HS-27A (cell line): ENCODE data around the gene PDGFC.
A peak's percentile ranks its signal among the peaks of the same experiment; 100 is the strongest.

ENCODE experiments used
- DNase-seq: peaks from one replicate; pipeline ENCODE4 v3.0.0-alpha.2; 2012; ENCODE audit warnings: low read depth, missing footprints

Gene PDGFC

DNA sequence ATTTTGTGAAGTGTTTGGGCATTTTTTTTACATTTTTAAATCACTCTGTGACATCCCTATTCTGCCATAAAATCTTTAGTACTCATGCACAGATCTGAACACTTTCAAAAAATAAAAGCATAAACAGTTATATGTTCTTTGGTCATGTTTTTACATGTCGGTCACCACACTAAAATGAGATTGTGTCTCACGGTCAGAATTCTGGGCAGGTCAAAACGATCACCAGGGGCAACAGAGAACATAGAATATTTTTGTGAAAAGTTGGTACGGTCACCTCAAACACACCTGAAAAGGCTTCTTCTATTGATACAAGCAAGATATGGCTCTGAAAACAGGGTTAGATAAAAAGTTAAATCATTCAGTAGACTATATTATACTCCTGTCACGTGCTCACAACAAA is 189.1 kb downstream of the PDGFC start:
- DNase-seq, result no peak

DNA sequence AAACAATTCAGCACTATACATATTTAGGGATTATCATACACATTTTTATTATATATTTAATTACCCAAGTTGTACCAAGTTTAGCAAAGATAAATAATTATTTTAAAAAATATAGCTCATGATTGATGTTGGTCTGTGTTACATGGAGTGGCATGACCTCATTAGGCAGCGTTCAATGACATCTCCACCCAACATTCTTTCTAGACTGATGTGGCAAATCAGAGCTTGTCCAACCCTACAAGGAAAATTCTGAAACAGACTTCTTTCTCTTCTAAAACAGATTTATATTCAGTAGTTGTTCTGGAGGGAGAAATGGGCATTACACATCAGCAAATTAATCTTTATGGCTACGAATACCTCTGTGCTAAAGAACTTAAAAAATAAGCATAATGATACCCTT is 189.7 kb downstream of the PDGFC start:
- DNase-seq, result peak; percentile 62

DNA sequence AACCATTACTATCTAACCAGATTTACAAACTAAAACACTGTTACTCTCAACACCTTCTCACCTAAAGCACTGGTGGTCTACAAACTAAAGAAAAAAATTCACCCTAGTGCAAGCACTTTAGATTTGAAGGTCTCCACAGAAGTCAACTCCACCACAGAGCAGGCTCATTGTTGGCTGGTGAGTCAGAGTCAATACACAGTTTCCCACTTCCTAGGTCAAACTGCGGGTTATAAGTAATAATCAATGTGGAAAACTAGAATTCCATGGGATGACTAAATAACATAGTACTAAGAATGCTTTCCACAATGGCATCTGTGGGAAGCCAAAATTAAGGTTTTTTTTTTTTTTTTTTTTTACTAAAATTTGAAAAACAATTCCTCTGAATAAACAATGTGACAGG is 191.8 kb downstream of the PDGFC start:
- peak; percentile 98 for DNase-seq

DNA sequence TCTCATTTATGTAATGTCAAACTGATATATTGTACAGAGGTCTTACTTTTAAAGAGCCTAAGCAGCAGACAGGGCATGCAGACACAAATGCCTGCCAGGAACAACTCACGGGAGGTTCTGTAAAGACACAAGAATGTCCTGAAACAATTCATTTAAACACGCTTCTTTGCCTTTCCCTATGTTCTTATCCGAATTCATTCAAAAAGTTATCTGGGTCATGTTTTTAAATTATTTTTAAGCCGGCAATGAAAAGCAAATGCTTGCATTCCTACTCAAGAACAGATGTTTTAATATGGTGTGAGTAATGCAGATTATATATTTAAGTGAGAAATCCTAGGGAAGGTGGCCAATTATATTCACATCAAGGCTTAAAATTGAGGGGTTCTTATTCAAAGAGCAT is 192.6 kb downstream of the PDGFC start:
- DNase-seq, result peak; percentile 65

DNA sequence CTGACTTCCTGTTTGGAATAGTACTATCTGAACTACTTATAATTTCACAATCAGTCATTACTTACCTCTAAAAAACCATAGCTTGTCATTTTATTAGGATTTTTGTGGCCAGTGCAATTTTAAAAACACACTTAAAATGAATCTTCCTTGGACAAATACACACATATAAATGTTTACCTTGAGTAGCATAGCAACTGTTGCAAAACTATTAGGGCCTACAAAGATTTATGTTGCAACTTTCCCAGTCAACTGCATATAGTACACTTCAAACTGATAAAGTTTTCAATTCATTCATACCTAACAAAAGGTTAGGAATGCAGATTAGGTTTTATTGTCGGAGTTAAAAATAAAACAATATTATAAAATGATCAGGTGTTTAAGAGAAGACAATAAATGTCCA is 193.0 kb downstream of the PDGFC start:
- DNase-seq, result no peak

DNA sequence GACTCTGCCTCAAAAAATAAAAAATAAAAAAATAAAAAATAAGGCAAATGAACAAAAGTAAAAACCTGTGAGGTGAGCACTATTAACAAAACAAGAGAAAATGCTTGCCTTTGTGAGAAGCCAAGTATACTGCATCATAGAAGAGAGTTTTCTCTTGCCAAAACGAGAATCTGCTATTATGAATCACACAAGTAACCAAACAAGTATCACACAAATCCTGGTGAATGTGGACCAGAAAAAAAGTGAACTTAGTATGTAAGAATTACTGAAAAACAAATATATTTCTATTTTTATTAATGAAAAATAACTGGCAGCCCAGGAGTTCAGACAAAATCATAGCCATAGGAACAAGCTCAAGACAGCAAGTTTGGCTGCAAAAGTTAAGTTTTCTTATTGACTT is 193.5 kb downstream of the PDGFC start:
- DNase-seq, result no peak

DNA sequence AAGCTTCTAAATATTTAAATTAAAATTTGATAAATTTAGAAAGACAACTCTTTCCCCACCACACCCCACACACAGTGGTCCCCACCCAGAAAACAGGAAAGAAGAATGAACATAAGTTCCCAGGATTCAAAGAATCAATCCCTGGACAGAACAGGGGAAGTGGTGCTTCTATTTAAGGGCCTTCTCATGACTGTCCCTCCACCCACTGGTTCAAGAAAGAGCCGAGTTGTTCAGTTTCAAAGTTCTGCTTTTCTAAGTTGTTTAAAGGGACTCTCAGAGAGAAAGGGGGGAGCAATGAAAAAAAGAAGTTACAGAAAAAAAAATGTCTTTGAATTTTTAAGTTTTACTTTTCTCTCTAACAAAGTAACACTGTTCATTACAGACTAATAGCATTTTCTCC is 195.8 kb downstream of the PDGFC start:
- no peak for DNase-seq

DNA sequence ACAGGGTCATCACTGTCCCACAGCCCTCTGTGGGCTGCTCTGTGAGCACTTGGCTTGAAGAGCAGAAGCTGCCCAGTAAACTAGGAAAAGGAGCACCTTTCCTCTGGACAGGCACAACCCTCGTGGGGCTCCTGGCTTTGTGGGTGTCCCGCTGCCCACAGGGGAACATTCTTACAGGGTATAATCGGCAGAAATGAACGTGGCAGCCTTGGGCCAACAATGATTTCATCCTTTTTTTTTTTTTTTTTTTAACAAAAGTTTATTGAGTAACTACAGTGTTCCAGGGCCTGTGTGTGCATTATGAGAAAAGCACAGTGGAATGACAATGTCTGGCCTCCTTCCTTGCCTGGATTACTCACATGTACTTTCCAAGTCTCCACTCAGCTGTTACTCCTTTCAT is 197.2 kb downstream of the PDGFC start:
- DNase-seq, result no peak

DNA sequence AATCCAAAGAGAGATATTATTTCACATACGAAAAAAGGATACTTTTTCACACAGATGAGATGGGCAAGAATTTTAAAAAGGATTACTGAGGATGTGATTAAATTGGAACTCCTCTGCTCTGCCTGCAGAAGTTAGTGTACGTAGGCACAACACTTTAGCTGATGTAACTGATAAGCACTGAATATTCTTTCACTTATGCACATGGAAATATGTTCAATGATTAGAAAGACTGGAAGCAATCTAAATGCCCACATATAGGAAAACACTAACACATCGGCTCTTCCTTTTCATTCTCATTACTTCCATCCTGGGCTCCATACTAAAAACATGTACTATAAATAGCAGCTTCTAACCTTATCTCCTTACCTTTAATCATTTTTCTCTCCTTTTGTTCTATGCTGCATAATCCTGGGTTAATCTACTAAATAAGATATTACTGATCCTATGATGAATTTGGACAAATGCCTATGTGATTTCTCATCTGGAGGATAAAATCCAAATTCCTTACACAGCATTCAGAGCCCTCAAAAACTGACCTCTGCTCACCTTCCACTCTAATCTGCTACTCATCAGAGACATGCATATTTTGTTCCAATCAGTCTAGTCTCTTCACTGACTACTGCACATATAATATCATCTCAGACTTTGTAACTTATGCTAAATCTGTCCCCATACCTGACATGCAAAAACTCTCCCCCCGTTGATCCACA is 197.8 kb downstream of the PDGFC start:
- peak; percentile 75 for DNase-seq

DNA sequence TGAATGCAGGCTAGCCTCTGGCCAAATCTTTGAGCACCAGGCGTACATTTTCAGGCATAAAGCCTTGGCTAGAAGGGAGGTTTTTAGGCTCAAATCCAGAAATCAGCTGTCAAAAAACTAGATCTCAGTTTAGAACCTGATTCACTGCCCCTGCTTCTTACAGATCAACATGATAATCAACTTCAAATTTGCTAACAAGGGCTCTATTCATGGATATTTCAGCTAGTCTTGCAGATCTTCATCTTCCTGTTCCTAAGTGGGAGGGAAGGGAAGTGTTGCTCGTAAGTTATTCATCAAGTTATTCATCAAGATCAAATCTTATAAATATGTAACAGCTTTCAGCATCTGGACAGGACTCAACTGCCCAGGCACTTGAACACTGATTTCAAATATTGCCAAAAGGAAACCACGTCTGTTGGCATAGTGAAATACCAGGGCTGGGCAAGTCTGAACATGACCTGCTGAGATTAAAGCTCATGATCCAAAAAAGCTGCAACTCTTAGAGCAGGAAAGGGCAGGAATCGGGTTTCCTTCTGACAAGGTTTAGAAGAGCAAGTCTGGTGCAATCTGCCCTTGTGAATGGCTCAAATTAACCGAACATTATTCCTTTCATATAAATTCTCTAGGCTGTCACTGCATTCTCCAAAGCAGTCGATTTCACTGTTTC is 200.3 kb downstream of the PDGFC start:
- DNase-seq, result no peak

DNA sequence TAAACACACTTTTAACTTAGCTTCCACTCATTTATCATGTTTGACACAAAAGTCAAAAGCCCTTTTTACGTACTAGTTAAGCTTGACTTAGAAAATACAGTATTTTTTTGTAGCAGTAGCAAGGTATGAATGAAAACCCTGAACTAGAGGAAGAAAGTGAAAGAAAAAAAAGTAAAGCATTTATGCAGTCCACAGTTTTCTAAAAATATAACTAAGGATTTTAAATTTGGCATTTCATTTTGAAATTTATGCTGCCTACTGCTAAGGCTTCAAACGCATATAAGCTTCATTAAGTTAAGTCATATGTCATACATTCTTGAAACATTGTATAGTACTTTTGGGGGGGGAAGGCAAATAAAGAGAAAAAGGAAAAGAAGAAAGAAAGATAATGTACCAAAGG is 201.5 kb downstream of the PDGFC start:
- DNase-seq, result no peak

DNA sequence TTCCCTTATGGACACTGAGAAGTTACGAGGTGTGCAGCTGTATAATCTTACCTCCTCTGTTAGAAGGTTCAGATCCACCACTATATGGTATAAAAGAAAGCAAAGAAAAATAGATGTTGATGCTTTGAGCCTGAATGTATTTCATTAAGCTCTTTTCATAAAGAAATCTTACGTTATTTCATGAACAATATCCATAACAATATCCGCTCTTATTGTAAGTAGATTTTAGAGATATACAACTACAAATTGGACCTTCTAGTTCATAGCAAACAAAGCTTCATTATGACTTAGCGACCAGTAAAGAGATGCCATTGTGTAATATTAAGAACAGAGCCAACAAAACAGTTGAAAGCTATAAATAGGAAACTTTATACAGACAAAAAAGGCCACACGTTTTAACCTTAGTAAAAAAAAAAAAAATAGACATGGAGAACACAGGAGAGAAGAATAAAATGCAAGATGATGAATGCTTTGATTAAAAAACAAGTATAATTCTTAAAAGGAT is 203.6 kb downstream of the PDGFC start:
- no peak for DNase-seq

DNA sequence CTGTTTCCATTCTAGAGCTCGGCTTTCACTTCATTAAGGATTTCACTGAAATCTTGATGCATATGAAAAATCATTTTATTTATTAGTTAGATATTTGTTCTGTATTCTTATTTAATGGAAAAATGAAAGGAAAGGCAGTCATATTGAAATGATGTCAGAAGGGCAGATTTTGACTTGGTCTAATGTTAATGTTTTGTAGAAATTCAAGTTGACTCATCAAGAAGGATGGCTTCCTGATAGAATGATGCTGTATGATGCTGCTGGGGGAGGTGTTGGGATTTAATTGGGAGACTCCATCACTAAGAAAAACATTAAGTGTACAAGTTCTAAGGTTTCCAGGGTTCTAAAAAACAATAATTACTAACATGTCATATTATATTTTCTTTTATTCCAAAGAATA is 204.8 kb downstream of the PDGFC start:
- DNase-seq, result no peak

DNA sequence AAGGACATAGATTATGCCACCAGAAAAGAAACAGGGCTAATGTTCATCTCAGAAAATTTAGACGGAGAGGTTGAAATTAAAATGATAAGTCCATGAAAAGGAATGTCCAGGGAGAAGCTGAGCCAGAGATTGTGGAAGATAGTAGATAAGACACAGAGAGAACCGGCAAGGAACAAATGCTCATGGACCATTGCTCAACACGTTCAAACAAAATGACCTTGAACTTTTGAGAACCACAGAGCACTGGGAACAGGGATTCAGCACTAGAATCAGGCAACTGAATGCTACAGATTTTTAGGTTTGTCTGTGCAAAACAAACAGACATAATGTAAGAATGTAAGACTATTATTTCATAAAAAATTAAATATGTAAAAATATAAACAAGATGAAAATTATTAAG is 206.3 kb downstream of the PDGFC start:
- no peak for DNase-seq

DNA sequence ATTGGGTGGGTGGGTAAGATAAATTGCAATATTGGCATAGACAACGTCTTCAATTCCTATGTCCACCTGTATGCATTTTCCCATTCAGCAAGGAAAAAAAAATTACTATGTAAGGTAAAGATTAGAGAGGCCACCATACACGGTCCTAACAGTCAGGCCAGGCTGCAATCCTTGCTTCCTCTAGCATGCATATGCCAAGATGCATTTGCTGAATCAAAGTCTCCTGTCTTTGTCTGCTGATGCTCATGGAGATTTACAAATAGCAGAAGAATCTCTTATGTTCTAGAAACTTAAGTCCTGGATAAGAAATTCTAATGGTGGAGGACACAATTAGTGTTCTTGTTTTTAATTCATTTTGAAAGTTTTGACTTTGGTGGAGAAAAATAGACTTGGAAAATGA is 206.8 kb downstream of the PDGFC start:
- no peak for DNase-seq

DNA sequence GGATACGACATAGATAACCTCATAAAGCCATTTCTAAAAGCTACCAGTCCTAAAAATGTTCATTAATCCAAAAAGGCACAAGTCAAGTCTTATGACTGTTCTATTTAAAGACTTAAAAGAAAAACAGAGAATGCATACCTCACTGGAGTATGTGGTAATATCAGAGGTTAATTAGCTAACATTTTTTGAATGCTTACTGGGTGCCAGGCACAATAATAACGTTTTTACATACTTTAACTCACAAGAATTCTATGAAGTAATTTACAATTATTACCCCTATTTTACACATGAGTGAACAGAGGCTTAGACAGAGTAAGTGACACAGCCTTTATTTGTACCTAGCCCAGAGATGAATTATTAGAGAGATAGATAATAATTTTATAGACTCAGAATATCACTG is 207.5 kb downstream of the PDGFC start:
- no peak for DNase-seq

DNA sequence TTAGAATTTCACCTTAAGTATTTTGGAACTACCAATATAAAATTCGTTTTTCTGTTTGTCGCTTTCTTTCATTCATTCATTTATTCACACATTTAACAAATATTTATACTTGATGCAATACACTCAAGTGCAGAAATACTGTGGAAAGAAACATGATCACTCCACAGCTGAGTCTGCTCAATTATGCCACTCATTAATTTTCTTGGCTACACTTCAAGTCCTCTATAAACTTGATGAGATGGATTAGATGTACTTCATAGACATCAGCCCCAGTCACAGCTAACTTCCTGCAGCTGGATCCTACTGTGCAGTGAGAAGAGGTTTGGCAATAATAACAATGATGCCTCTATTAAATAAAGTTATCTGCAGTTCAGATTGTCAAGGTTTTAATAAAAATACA is 208.1 kb downstream of the PDGFC start:
- no peak for DNase-seq

DNA sequence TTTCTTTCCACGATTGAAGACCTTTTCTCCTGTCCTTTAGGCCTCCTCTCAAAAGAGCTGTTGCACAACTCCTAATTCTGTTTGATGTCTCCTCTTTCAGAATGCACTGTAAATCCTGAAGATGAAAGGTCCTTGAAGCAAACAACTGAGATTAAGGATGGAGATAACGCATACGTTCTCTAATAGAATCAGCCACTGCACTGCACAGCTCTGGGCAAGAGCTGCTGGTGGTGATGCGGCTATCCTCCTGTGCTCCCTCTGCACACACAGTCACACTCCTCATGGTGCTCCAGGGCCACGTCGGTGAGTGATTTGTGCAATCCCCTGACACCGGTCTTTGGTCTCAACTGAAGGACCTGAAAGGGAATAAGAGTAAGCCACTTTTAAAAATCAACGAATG is 208.7 kb downstream of the PDGFC start:
- DNase-seq, result no peak

DNA sequence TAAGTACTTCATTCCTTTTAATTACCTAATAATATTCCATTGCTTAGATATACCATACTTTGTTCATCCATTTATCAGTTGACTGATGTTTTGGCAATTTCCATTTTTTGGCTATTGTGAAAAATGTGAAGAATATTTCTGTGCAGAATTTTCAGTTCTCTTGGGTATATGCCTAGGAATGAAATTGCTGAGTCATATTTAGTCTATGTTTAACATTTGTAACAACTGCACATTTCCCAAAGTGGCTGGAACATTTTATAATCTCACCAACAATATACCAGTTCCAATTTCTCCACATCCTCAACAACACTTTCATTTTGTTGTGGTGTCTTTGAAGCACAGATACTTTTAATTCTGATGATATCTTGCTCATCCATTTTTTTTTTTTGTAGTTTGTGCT is 215.5 kb downstream of the PDGFC start:
- no peak for DNase-seq

DNA sequence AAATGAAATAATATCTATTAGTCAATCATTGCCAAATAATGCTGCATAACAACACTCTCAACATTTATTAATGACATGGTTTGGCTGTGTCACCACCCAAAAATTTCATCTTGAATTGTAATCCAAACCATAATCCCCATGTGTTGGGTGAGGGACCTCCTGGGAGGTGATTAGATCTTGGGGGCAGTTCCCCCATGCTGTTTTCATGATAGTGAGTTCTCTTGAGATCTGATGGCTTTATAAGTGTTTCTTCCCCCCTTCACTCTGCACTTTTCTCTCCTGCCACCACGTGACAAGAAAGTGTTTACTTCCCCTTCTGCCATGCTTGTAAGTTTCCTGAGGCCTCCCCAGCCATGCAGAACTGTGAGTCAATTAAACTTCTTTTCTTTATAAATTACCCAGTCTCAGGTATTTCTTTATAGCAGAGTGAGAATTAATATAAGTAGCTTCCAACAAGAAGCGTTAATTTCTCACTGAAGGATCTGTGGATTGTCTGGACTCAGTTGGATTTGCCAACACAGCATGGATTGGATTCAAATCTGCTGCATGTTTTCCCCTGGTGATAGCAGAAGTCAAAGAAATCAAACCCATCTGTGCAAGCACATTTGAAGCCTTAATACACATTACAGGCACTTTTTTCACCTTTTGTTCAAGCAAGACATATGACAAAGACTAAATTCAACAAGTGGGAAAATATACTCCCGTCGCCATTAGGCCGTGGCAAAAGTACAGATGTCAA is 216.6 kb downstream of the PDGFC start:
- no peak for DNase-seq

DNA sequence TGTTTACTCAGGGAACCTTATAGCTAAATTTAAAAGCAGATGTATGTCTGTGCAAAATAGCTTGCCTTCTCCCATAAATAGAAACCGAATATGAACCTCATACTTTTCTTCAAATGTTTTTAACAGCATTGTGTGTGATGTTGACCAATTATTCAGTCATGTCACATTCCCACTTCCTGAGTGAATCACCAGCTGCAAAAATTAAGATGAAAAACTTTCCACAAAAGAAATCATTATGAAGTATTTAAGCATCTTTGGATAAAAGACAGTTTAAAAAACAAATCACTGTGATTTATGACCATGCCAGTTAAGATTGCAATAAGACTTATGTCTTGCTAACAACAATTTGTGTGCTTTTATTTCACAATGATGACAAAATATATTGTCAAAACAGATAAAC is 220.1 kb downstream of the PDGFC start:
- no peak for DNase-seq

DNA sequence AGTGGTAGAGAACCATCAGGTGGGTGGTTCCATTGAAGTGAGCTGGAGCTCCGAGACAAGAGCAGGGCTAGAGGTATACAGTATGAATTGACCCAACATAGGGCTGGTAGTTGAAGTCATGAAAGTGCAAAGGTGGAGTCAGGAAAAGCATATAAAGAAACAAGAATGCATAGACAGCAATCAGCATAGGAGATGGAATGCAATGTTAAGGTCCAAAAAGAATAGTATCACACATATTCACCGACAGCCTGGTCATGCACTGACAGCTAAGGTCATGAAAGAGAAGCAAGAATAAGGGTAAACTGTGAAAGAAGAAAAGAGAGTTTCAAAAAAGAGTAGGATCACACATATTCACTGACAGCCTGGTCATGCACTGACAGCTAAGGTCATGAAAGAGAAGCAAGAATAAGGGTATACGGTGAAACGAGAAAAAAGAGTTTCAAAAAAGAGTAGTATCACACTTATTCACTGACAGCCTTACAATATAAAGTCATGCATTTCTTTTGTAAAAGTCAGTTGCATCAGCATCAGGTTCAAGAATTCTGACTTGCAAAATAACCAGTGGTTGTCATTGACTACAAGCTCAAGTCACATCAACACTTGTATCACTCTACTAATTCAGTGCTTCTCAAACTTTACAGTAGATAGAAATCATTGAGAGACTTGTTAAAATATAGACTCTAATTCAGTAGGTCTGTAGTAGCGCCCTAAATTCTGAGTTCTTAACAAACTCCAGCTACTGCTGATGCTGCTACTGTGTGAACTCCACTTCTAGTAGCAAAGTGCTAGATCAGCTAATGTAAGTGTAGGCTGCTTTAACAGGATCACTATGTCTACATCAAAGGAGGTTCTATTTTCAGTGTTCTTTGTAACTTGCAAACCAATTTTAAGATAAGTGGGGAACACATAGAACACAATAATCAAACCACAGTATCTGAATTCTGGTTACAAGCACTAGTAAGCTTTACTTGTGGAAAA is 221.9 kb downstream of the PDGFC start:
- no peak for DNase-seq
